Muscle layer of duodenum (tissue), 2 donors: ENCODE results near the gene FPR2.

ENCODE experiments used
- H3K27ac ChIP-seq: one replicate; pipeline ENCODE4 v1.7.0; 2013; ENCODE audit warnings: mild to moderate bottlenecking, low read length
- H3K27me3 ChIP-seq: one replicate; pipeline ENCODE4 v1.7.0; 2013; ENCODE audit warnings: low read depth, mild to moderate bottlenecking, control low read depth, low read length
- H3K36me3 ChIP-seq, 2 donors: one replicate each; pipeline ENCODE4 v1.7.0; 2013; ENCODE audit warnings: low read length in 2 of 2, control low read depth in 1 of 2, mild to moderate bottlenecking in 1 of 2; ENCODE audit not compliant: insufficient read depth in 2 of 2, control insufficient read depth in 1 of 2
- H3K4me1 ChIP-seq, 2 donors: one replicate each; pipeline ENCODE4 v1.7.0; 2013; ENCODE audit warnings: low read length in 2 of 2, mild to moderate bottlenecking in 2 of 2, control low read depth in 1 of 2, moderate library complexity in 1 of 2; ENCODE audit not compliant: insufficient read depth in 2 of 2, control insufficient read depth in 1 of 2
- H3K4me3 ChIP-seq, 2 donors: one replicate each; pipeline ENCODE4 v1.7.0; 2013; ENCODE audit warnings: low read length in 2 of 2, low read depth in 1 of 2, mild to moderate bottlenecking in 1 of 2
- H3K9me3 ChIP-seq, 2 donors: one replicate each; pipeline ENCODE4 v1.7.0; 2013; ENCODE audit warnings: low read length in 2 of 2, control low read depth in 1 of 2, mild to moderate bottlenecking in 1 of 2; ENCODE audit not compliant: control insufficient read depth in 1 of 2
- donor health status: healthy.

The FPR2 gene

DNA sequence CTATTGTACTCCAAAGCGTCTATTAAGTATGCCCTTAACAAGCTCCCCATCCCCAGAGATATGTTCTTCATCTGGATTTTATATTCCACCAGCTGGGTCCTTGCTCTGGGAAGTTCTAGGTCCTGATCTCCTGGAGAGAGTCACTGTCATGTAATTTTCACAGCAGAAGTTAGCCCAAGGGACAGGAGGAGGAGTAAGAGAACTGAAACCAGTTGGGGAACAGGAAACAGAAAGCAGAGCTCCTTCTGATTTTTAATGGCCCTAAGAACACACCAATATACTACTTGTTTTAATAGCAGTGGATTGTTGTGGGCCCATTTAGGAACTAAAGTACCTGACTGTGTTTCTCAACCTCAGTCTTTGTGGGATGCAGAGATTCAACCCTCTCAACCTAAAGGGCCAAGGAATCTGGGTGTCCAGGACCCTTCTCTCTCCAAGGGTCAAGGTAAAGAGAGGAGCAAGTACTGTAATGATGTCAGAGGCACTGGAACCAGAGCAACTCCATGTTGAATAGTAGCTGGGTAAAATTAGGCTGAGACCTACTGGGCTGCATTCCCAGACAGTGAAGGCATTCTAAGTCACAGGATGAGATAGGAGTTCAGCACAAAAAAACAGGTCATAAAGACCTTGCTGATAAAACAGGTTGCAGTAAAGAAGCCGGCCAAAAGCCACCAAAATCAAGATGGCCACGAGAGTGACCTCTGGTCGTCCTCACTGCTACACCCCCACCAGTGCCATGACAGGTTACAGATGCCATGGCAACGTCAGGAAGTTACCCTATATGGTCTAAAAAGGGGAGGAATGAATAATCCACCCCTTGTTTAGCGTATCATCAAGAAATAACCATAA is 25.9 kb downstream of the FPR2 start:
- Histone ChIP-seq H3K27ac (no peak overlapping the region), H3K9me3 (no peaks in the 10 kb centered on the region), H3K4me1 (no peaks in the 10 kb centered on the region)

DNA sequence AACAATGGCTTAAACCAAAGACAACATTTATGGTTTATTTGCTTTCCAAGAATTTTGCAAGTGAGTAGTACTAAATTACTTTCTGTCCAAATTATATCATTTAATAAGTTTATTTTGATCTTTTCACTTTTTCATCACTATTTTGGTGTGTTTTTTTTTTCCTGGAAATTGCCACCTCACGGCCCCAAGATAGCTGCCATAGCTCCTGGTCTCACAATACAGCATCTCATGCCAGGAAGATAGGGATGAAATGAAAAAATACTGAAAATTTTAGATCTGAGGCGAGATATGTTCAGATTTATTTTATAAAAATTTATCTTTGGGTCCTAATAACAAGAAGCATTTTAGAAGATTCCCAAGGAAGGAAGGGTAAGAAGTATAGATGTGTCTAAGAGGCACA is 27.0 kb downstream of the FPR2 start:
- H3K36me3 ChIP-seq: no peaks in the 10 kb centered on the region
- H3K4me1 ChIP-seq: no peaks in the 10 kb centered on the region
- H3K4me3 ChIP-seq: no peak overlapping the region
- H3K27ac ChIP-seq: no peak overlapping the region
- no peaks in the 10 kb centered on the region for H3K27me3 ChIP-seq
- H3K9me3 ChIP-seq: no peaks in the 10 kb centered on the region

More for the DNA sequence above, 25.9 kb downstream of the FPR2 start:
- Histone ChIP-seq H3K4me3 (no peak overlapping the region), H3K36me3 (no peaks in the 10 kb centered on the region), H3K27me3 (no peaks in the 10 kb centered on the region)

DNA sequence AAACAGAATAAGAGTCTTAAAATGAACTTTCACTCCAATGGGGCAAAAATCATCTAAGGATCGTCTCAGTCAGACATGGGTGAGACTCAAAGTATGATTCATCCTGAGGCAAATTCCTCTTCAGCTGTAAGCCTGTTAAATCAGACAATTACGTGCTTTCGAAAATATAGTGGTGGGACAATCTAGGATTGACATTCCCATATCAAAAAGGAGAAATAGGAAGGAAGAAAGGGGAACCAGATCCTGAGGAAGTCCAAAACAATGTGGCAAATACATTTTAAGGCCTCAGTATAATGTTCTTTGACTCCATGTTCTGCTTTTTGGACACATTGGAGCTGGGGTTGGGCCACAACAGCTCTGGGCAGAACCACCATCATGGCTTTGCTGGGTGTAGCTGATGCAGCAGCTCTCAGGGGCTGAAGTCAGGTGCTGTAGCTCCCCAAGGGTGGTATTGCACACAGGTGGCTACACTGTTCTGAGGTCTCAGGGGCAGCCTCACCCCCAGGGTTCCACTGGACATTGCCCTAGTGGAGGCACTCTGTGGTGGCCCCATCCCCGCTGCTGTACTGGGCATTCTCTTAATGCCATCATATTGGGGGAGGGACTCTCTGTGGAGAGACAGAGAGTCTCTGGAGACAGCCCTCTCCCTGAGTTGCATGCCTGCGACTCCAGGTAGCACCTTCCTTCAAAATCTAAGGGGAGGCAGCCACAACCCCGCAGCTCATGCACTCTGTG is 28.2 kb downstream of the FPR2 start:
- no peaks in the 10 kb centered on the region for H3K4me1 ChIP-seq
- H3K27ac ChIP-seq: no peak overlapping the region
- no peak overlapping the region for H3K4me3 ChIP-seq
- H3K27me3 ChIP-seq: no peaks in the 10 kb centered on the region
- no peaks in the 10 kb centered on the region for H3K36me3 ChIP-seq
- no peaks in the 10 kb centered on the region for H3K9me3 ChIP-seq

DNA sequence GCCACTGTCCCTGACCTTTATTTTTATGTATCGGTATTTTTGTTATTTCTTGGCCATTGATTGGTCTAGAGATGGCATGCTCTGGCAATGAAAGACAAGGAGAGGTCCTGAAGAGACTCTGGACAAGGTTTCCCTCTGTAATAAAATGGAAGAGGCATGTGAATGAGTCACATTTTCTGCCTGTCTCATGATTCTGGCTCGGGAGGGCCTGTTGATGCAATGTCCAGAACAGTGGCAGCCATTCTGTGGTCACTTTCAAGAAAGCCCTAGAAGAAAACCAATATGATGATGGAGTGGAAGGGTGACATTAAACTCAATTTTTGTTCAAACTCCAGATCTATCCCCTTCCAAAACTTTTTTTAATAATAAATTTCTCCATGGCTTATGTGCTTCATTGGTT is 32.0 kb downstream of the FPR2 start:
- Histone ChIP-seq H3K36me3 (no peaks in the 10 kb centered on the region), H3K9me3 (no peaks in the 10 kb centered on the region), H3K27ac (no peak overlapping the region), H3K4me1 (no peaks in the 10 kb centered on the region), H3K27me3 (no peaks in the 10 kb centered on the region), H3K4me3 (no peak overlapping the region)

DNA sequence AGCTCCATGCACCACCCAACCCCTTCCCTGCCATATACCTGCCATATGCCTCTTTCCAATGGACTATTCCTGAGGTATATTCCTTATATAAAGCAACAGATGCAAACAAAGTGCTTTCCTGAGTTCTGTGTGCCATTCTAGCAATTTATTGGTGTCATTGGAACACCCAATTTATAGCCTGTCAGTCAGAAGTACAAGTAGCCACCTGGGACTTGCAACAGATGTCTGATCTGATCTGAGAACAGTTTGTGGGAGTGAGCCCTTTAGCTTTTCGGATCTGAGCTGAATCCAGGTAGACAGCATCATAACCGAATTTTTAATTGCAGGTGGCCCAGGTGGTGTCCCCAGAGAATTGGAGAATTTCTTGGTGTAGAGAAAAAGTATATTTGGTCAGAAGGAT is 33.0 kb downstream of the FPR2 start:
- no peaks in the 10 kb centered on the region for H3K36me3 ChIP-seq
- H3K27ac ChIP-seq: no peak overlapping the region
- H3K27me3 ChIP-seq: no peaks in the 10 kb centered on the region

DNA sequence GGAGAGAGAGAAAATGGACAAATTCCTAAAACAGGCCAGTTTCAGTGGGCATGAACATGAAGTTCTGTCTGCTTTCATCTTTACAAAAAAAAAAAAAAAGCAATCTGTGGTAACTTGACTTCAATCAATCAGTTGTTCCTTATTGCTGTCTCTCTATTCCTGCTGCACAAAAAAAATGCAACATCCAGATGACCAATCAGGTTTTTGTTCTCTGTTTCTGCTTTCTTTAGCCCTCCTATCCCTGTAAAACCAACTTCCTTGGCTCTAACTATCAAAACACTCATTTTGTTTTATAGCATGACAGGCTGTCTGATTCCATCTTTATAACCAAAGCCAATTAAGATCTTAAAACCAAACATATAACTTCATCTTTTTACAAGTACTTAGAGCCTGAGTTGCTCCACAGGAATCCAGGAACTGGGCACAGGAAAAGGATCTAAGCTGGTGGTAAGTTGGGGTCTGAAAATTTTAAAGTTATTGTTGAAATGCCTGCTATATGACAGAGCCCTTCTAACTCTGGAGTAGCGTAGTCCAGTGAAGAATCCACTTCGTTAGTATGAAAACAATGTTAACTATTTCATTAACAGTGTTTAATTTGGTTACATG is 34.0 kb downstream of the FPR2 start, which contains the start of gene FPR3:
Gene FPR3 (plus strand): TSS at position 273 of the 606 bp plus-strand sequence. CDS start 28,592 bp downstream, outside the sequence.
- H3K36me3 ChIP-seq: no peaks in the 10 kb centered on the region
- H3K27ac ChIP-seq: no peak within 1 kb of the TSS
- H3K4me1 ChIP-seq: peaks cover 0 to 12% of the 10 kb centered on the region in 2 donors
- H3K27me3 ChIP-seq: no peaks in the 10 kb centered on the region
- H3K9me3 ChIP-seq: no peaks in the 10 kb centered on the region
- no peak within 1 kb of the TSS for H3K4me3 ChIP-seq

More for the DNA sequence above, 33.0 kb downstream of the FPR2 start:
- H3K4me3 ChIP-seq: no peak overlapping the region
- no peaks in the 10 kb centered on the region for H3K9me3 ChIP-seq
- peaks cover 0 to 2% of the 10 kb centered on the region in 2 donors for H3K4me1 ChIP-seq

DNA sequence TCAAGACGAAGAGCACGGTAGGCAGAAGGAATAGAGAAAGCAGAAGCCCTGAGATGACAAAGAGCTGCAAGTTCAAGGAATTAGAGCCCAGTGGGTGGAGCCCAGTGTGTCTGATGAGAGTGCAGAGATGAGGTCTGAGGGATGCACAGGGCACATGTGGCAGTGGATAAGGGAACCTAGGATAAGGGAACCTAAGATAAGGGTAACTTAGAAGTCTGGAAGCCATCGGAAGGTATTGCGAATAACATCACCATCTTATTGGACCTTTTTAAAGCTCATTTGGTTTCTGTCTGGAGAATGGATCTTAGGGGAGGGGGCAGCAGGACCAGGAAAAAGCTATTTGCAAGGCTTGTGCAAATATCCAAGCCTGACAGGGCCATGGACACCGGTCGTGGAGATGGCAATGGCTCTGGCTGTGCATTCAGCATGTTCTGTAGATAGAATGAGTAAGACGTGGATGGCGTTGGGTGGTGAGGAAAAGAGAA is 35.3 kb downstream of the FPR2 start:
- H3K27ac ChIP-seq: peak overlapping the region; percentile 28
- H3K36me3 ChIP-seq: no peaks in the 10 kb centered on the region
- no peaks in the 10 kb centered on the region for H3K27me3 ChIP-seq
- H3K4me1 ChIP-seq: peaks cover 0 to 13% of the 10 kb centered on the region in 2 donors
- H3K9me3 ChIP-seq: no peaks in the 10 kb centered on the region
- H3K4me3 ChIP-seq: peak overlapping the region in 1 of 2 donors; percentile 26

DNA sequence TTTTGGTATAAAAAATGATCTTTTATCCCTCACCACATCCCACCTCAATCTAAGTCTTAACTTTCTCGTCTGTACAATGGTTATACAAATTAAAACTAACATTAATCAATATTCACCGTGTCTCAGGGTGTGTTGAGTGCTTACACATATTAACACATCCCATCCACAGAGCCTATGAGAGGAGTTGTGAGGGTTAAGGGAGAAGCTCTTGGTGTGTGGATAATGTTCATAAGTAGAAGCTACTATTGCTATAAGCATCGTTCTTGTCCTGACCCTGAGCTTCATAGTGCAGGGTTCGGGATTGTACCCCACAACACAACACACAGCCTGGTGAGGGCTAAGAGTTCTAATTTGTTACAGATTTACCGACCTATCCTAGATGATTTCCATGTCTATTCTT is 36.5 kb downstream of the FPR2 start:
- peak overlapping the region; percentile 28 for H3K27ac ChIP-seq

DNA sequence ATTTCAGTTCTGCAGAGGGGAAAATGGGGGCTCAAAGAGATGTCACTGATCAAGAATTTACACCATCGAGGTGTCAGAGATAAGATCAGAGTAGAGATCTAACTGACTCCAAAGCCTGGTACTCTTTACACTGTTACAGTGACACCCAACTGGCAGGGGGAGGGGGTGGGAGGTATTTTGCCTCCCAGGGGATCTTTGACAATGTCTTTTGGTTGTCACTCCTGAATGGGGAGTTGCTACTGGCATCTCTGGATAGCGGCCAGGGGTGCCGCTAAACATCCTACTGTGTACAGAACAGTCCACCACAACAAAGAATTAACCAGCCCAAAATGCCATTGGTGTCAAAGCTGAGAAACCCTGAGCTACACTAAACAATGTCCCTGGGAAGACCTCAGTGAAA is 37.1 kb downstream of the FPR2 start:
- no peaks in the 10 kb centered on the region for H3K27me3 ChIP-seq
- no peak overlapping the region for H3K4me3 ChIP-seq
- H3K4me1 ChIP-seq: peaks cover 0 to 13% of the 10 kb centered on the region in 2 donors
- peak overlapping the region; percentile 52 for H3K27ac ChIP-seq
- no peaks in the 10 kb centered on the region for H3K36me3 ChIP-seq
- H3K9me3 ChIP-seq: no peaks in the 10 kb centered on the region

More for the DNA sequence above, 36.5 kb downstream of the FPR2 start:
- Histone ChIP-seq H3K9me3 (no peaks in the 10 kb centered on the region), H3K27me3 (no peaks in the 10 kb centered on the region), H3K4me3 (peak overlapping the region in 1 of 2 donors; percentile 26), H3K4me1 (peaks cover 0 to 13% of the 10 kb centered on the region in 2 donors), H3K36me3 (no peaks in the 10 kb centered on the region)

DNA sequence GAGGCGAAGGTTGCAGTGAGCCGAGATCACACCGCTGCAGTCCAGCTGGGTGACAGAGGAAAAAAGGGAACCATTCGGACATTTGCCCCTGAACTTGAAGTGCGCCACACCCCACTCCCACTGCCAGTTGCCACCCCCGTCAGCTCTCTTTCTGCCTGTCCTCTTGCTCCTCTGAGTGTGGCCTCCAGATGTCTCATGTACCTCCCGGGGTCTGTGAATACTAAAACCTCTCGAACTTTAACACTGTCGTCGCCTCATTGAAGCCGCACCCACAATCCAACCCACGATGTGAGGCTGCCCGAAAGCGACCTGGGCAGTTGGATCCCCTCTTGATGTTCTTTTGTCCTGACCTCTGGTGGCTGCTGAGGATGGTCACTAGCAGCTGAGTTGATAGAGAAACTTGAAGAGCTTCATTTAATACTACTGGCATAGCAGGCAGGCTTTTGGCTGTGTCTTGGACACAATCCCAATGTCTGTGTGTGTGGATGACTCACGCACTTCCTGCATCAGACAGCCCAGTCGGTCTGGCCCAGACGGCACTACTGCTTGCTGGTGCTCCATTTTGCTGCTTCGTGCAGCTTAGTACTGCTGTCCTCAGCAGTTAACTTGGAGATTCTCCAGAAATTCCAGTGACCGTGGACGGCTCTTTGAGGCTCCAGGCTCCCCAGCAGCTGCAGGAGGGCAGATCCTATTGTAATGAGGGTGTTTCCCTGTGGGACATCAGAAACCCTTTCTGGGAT is 38.2 kb downstream of the FPR2 start:
- H3K27me3 ChIP-seq: no peaks in the 10 kb centered on the region
- H3K36me3 ChIP-seq: no peaks in the 10 kb centered on the region
- H3K27ac ChIP-seq: peak overlapping the region; percentile 42
- H3K4me3 ChIP-seq: peak overlapping the region; percentile 10 to 28
- H3K4me1 ChIP-seq: peaks cover 0 to 13% of the 10 kb centered on the region in 2 donors
- no peaks in the 10 kb centered on the region for H3K9me3 ChIP-seq
